HEK293 (cell line): ENCODE measurements around the gene TRAPPC8.
A peak's percentile ranks its signal among the peaks of the same experiment; 100 is the strongest.

Source experiments
- CTCF ChIA-PET: fragments of 350-600 bp; formaldehyde crosslinking; extraction: SDS; loops from one replicate; lab custom pipeline; 2021; ENCODE audit warnings: antibody characterized with exemption; lab: Yijun Ruan, JAX
- POLR2A ChIA-PET: fragments of 300-600 bp; formaldehyde crosslinking; extraction: SDS; loops from one replicate; lab custom pipeline; 2020; ENCODE audit warnings: antibody characterized with exemption, inconsistent platforms; lab: Yijun Ruan, JAX
- H3K27ac ChIP-seq: fragments of 200-500 bp; sonication (Bioruptor generic); 2 replicates; pipeline ENCODE4 v1.5.1; 2014; ENCODE audit warnings: low read depth, low read length, control low read depth, inconsistent platforms; ENCODE audit errors: extremely low read depth
- H3K36me3 ChIP-seq, 2 experiments: fragments of 200-500 bp in 1 of 2; sonication (Bioruptor generic) in 1 of 2; 1 replicate in 1 of 2; 2 replicates in 1 of 2; pipeline ENCODE4 v1.5.1; 2014 to 2017; ENCODE audit warnings: inconsistent platforms in 2 of 2, low read length in 2 of 2; ENCODE audit not compliant: control insufficient read depth in 2 of 2, insufficient read depth in 1 of 2
- H3K4me1 ChIP-seq: fragments of 200-500 bp; sonication (Bioruptor generic); 2 replicates; pipeline ENCODE4 v1.5.1; 2014; ENCODE audit warnings: mild to moderate bottlenecking, low read length, inconsistent platforms; ENCODE audit not compliant: control insufficient read depth, insufficient read depth
- H3K4me3 ChIP-seq: 2 replicates; pipeline ENCODE4 v1.5.1; 2011; ENCODE audit warnings: low read depth, mild to moderate bottlenecking, control low read depth, low read length, moderate library complexity
- H3K9me3 ChIP-seq: fragments of 200-500 bp; sonication (Bioruptor generic); 2 replicates; pipeline ENCODE4 v1.5.1; 2014; ENCODE audit warnings: low read depth, low read length, inconsistent platforms; ENCODE audit not compliant: control insufficient read depth, insufficient read depth
- GFI1B ChIP-seq: fragments of 450-650 bp; formaldehyde crosslinking; IDR thresholded peaks from 2 replicates; pipeline ENCODE4 v1.5.1; 2016; ENCODE audit warnings: missing biosample characterization, missing genetic modification characterization
- GLIS1 ChIP-seq: fragments of 450-650 bp; formaldehyde crosslinking; IDR thresholded peaks from 2 replicates; pipeline ENCODE4 v1.5.1; 2016; ENCODE audit warnings: missing biosample characterization, missing genetic modification characterization
- KLF10 ChIP-seq: fragments of 450-650 bp; IDR thresholded peaks from 2 replicates; pipeline ENCODE4 v1.5.1; 2018; ENCODE audit warnings: missing biosample characterization, mild to moderate bottlenecking, missing genetic modification characterization
- OSR2 ChIP-seq: fragments of 450-650 bp; formaldehyde crosslinking; IDR thresholded peaks from 2 replicates; pipeline ENCODE4 v1.5.1; 2016; ENCODE audit warnings: missing biosample characterization, missing genetic modification characterization
- PRDM1 ChIP-seq: fragments of 450-650 bp; formaldehyde crosslinking; IDR thresholded peaks from 2 replicates; pipeline ENCODE4; 2016; ENCODE audit warnings: missing biosample characterization, missing genetic modification characterization
- REST ChIP-seq: fragments of 450-650 bp; formaldehyde crosslinking; IDR thresholded peaks from 2 replicates; pipeline ENCODE4 v1.5.1; 2016; ENCODE audit warnings: missing biosample characterization, missing genetic modification characterization
- TRIM28 ChIP-seq: IDR thresholded peaks from 2 replicates; pipeline ENCODE4 v1.6.1; 2011; ENCODE audit warnings: low read length, control low read depth, borderline replicate concordance
- ZBTB17 ChIP-seq: fragments of 450-650 bp; formaldehyde crosslinking; IDR thresholded peaks from 2 replicates; pipeline ENCODE4 v1.5.1; 2016; ENCODE audit warnings: missing biosample characterization, missing genetic modification characterization
- ZIC2 ChIP-seq: fragments of 450-650 bp; formaldehyde crosslinking; IDR thresholded peaks from 2 replicates; pipeline ENCODE4 v1.5.1; 2016; ENCODE audit warnings: missing biosample characterization, missing genetic modification characterization
- ZNF155 ChIP-seq: fragments of 450-650 bp; formaldehyde crosslinking; IDR thresholded peaks from 2 replicates; pipeline ENCODE4 v1.5.1; 2016; ENCODE audit warnings: missing biosample characterization, missing genetic modification characterization
- ZNF157 ChIP-seq: fragments of 450-650 bp; formaldehyde crosslinking; IDR thresholded peaks from 2 replicates; pipeline ENCODE4 v1.5.1; 2016; ENCODE audit warnings: missing biosample characterization, missing genetic modification characterization
- ZNF174 ChIP-seq: fragments of 450-650 bp; formaldehyde crosslinking; IDR thresholded peaks from 2 replicates; pipeline ENCODE4 v1.5.0; 2017; ENCODE audit warnings: missing biosample characterization, mild to moderate bottlenecking, missing genetic modification characterization
- ZNF2 ChIP-seq: fragments of 450-650 bp; formaldehyde crosslinking; IDR thresholded peaks from 2 replicates; pipeline ENCODE4 v1.5.1; 2016; ENCODE audit warnings: missing biosample characterization, missing genetic modification characterization
- ZNF202 ChIP-seq: fragments of 450-650 bp; formaldehyde crosslinking; IDR thresholded peaks from 2 replicates; pipeline ENCODE4 v1.5.1; 2016; ENCODE audit warnings: missing biosample characterization, missing genetic modification characterization, borderline replicate concordance
- ZNF26 ChIP-seq: fragments of 450-650 bp; formaldehyde crosslinking; IDR thresholded peaks from 2 replicates; pipeline ENCODE4 v1.5.1; 2016; ENCODE audit warnings: missing biosample characterization, missing genetic modification characterization
- ZNF302 ChIP-seq: fragments of 450-650 bp; formaldehyde crosslinking; IDR thresholded peaks from 2 replicates; pipeline ENCODE4 v1.5.1; 2016; ENCODE audit warnings: missing biosample characterization, missing genetic modification characterization, low read depth
- ZNF311 ChIP-seq: fragments of 450-650 bp; formaldehyde crosslinking; IDR thresholded peaks from 2 replicates; pipeline ENCODE4 v1.5.1; 2017; ENCODE audit warnings: missing biosample characterization, missing genetic modification characterization, borderline replicate concordance
- ZNF423 ChIP-seq: fragments of 450-650 bp; formaldehyde crosslinking; IDR thresholded peaks from 2 replicates; pipeline ENCODE4 v1.5.1; 2016; ENCODE audit warnings: missing biosample characterization, missing genetic modification characterization
- ZNF426 ChIP-seq: fragments of 450-650 bp; formaldehyde crosslinking; IDR thresholded peaks from 2 replicates; pipeline ENCODE4 v1.5.1; 2017; ENCODE audit warnings: missing biosample characterization, missing genetic modification characterization, mild to moderate bottlenecking, inconsistent platforms, moderate library complexity
- ZNF433 ChIP-seq: fragments of 450-650 bp; formaldehyde crosslinking; IDR thresholded peaks from 2 replicates; pipeline ENCODE4 v1.5.1; 2016; ENCODE audit warnings: missing biosample characterization, missing genetic modification characterization, low read depth
- ZNF48 ChIP-seq: fragments of 450-650 bp; formaldehyde crosslinking; IDR thresholded peaks from 2 replicates; pipeline ENCODE4 v1.5.1; 2016; ENCODE audit warnings: missing biosample characterization, missing genetic modification characterization
- ZNF560 ChIP-seq: fragments of 450-650 bp; formaldehyde crosslinking; IDR thresholded peaks from 2 replicates; pipeline ENCODE4 v1.5.1; 2017; ENCODE audit warnings: missing biosample characterization, missing genetic modification characterization, borderline replicate concordance
- ZNF585B ChIP-seq: fragments of 450-650 bp; formaldehyde crosslinking; IDR thresholded peaks from 2 replicates; pipeline ENCODE4 v1.5.1; 2016; ENCODE audit warnings: missing biosample characterization, missing genetic modification characterization
- ZNF701 ChIP-seq: fragments of 450-650 bp; formaldehyde crosslinking; IDR thresholded peaks from 2 replicates; pipeline ENCODE4 v1.5.1; 2016; ENCODE audit warnings: missing biosample characterization, missing genetic modification characterization
- ZNF707 ChIP-seq: fragments of 450-650 bp; formaldehyde crosslinking; IDR thresholded peaks from 2 replicates; pipeline ENCODE4 v1.5.1; 2016; ENCODE audit warnings: missing biosample characterization, missing genetic modification characterization
- ZNF768 ChIP-seq: fragments of 450-650 bp; formaldehyde crosslinking; IDR thresholded peaks from 2 replicates; pipeline ENCODE4 v1.5.1; 2018; ENCODE audit warnings: missing biosample characterization, mild to moderate bottlenecking, missing genetic modification characterization
- ZNF777 ChIP-seq: fragments of 450-650 bp; formaldehyde crosslinking; IDR thresholded peaks from 2 replicates; pipeline ENCODE4 v1.5.1; 2017; ENCODE audit warnings: missing biosample characterization, missing genetic modification characterization, borderline replicate concordance
- ZNF791 ChIP-seq: fragments of 450-650 bp; formaldehyde crosslinking; IDR thresholded peaks from 2 replicates; pipeline ENCODE4 v1.5.1; 2016; ENCODE audit warnings: missing biosample characterization, missing genetic modification characterization
- ZSCAN4 ChIP-seq: fragments of 450-650 bp; formaldehyde crosslinking; IDR thresholded peaks from 2 replicates; pipeline ENCODE4 v1.5.1; 2017; ENCODE audit warnings: missing biosample characterization, missing genetic modification characterization

TRAPPC8 gene

GRCh38 chr18:31892936-31893335, 50.0 kb downstream of the TRAPPC8 start:
- TF ChIP-seq ZNF155 (tag by site-specific recombination) (no peak), ZNF174 (no peak), ZNF157 (tag by site-specific recombination) (no peak), GLIS1 (tag by site-specific recombination) (no peak), ZNF426 (tag by site-specific recombination) (no peak), ZNF311 (no peak), TRIM28 (no peak), REST (no peak), ZNF48 (tag by site-specific recombination) (no peak), ZNF202 (tag by site-specific recombination) (no peak), ZNF768 (no peak), ZNF302 (tag by site-specific recombination) (no peak), ZNF2 (tag by site-specific recombination) (no peak), ZNF701 (tag by site-specific recombination) (no peak)
- TF ChIP-seq, all 188 proteins: peak for 0
- no peaks in the 10 kb centered on the region for H3K4me1 ChIP-seq
- H3K27ac ChIP-seq: no peak overlapping the region
- ChIA-PET POLR2A (interaction anchor here (1.4 kb wide), 1 partner anchor 50 kb away, joined by 4 read pairs; the partner anchor contains the start of gene TRAPPC8), CTCF (interaction anchor here (0.5 to 1.5 kb wide), 2 partner anchors 41 to 64 kb away, joined by 3 to 4 read pairs; no protein-coding TSS in a partner anchor)
- peaks cover 12 to 65% of the 10 kb centered on the region in 2 experiments for H3K36me3 ChIP-seq
- H3K4me3 ChIP-seq: no peak overlapping the region
- no peaks in the 10 kb centered on the region for H3K9me3 ChIP-seq

- CTCF ChIA-PET: interaction anchor here (0.7 to 1.5 kb wide), 3 partner anchors 65 to 1657 kb away, joined by 3 to 4 read pairs (median 3); no protein-coding TSS in a partner anchor
- POLR2A ChIA-PET: interaction anchor here (1.4 kb wide), 1 partner anchor 51 kb away, joined by 4 read pairs; the partner anchor contains the start of gene TRAPPC8
- Histone ChIP-seq H3K9me3 (no peaks in the 10 kb centered on the region), H3K36me3 (peaks cover 14 to 70% of the 10 kb centered on the region in 2 experiments), H3K4me1 (no peaks in the 10 kb centered on the region), H3K27ac (no peak overlapping the region), H3K4me3 (no peak overlapping the region)
- TF ChIP-seq ZSCAN4 (tag by site-specific recombination) (no peak), PRDM1 (tag by site-specific recombination) (peak; percentile 58; the same call in 1 of the 2 replicates)
Observed at GRCh38 chr18:31891566-31891965, 51.4 kb downstream of the TRAPPC8 start.

- ChIA-PET CTCF (interaction anchor here (0.6 to 0.7 kb wide), 3 partner anchors 58 to 273 kb away, joined by 3 read pairs; no protein-coding TSS in a partner anchor), POLR2A (interaction anchor here (0.9 to 1.3 kb wide), 2 partner anchors 40 to 59 kb away, joined by 3 to 5 read pairs; partner anchors contain the start of gene TRAPPC8)
- H3K4me3 ChIP-seq: no peak overlapping the region
- no peaks in the 10 kb centered on the region for H3K9me3 ChIP-seq
- H3K4me1 ChIP-seq: no peaks in the 10 kb centered on the region
- H3K27ac ChIP-seq: no peak overlapping the region
- TF ChIP-seq KLF10 (no peak), ZNF585B (tag by site-specific recombination) (no peak), ZNF777 (no peak), OSR2 (tag by site-specific recombination) (no peak), ZNF791 (tag by site-specific recombination) (no peak), GFI1B (no peak), ZNF560 (tag by site-specific recombination) (no peak), ZIC2 (tag by site-specific recombination) (no peak), ZNF707 (tag by site-specific recombination) (no peak), ZNF423 (tag by site-specific recombination) (no peak), ZNF174 (no peak), ZNF433 (no peak), ZNF26 (tag by site-specific recombination) (no peak), ZBTB17 (tag by site-specific recombination) (no peak)
- peaks cover 14 to 70% of the 10 kb centered on the region in 2 experiments for H3K36me3 ChIP-seq
Observed at GRCh38 chr18:31884020-31884419, 58.9 kb downstream of the TRAPPC8 start.
